ENCODE measurements around the gene SACS. TPM values are rescaled to one million over a fixed set of nuclear protein-coding genes. Genes with fewer than 3 reads are reported as not detected.

SACS gene
- total and polyA plus RNA-seq, 7 donors, result 0.60 to 32.5 (median 20.9) TPM

DNA sequence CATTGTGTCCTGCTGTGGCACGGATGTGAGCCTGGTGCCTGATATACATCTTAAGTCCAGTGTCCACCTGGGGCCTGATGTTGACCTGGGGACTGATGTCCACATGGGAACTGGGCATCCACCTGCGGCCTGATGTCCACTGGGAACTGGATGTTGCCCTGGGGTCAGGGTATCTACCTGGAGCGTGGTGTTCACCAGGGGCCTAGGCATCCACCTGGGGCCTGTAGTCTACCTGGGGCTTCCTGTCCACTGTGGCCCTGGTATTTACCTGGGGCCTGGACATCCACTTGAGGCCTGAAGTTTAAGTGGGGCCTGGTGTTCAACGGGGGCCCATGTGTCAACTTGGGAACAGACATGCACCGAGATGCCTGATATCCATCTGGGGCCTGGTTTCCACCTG lies 11.9 kb downstream of the SACS start:
- WGBS, 2 donors, result 96% methylated on average over 5 of the region's 5 CpGs

GRCh38 chr13:23418776-23419683 lies 14.5 kb downstream of the SACS start:
- 96% methylated on average over 33 of the region's 33 CpGs for WGBS, 2 donors

More for the DNA sequence above, 11.9 kb downstream of the SACS start:
- no peak for TF ChIP-seq CTCF (IDR thresholded peaks at IDR 0.05)
- TF ChIP-seq POLR2AphosphoS5 (IDR thresholded peaks at IDR 0.05), result no peak
- no peak for TF ChIP-seq EP300 (IDR thresholded peaks at IDR 0.05)
- TF ChIP-seq POLR2A (IDR thresholded peaks at IDR 0.05), result no peak
- no peak overlapping the region for H3K27ac ChIP-seq
- no peak for DNase-seq
- no peaks in the 10 kb centered on the region for H3K9me3 ChIP-seq
- H3K27me3 ChIP-seq, result no peaks in the 10 kb centered on the region
- no peaks in the 10 kb centered on the region for H3K36me3 ChIP-seq
- H3K4me3 ChIP-seq, result no peak overlapping the region
- H3K4me1 ChIP-seq, result peaks cover 0 to 14% (median 5%) of the 10 kb centered on the region in 4 donors
- intact Hi-C loops (cut with DNase I), result no loop called here

DNA sequence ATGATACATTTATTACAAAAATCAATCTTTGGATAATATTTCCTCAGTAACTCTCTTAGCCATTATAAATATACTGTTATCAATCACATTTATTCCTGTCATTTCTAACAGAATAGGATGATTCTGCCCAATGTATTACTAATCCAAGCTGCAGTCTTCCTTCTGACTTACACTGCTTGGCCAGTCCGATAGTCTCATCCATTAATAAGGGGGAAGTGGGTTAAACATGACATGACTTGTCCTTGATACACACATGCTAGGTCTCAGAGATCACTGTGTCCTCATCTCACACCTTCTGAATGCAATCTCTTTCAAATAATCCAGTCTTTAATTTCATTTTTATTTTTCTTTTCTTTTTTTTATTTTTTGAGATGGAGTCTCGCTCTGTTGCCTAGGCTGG lies 18.8 kb downstream of the SACS start:
- Histone ChIP-seq H3K27me3 (no peaks in the 10 kb centered on the region), H3K4me1 (no peaks in the 10 kb centered on the region), H3K4me3 (no peak overlapping the region), H3K36me3 (no peaks in the 10 kb centered on the region), H3K9me3 (no peaks in the 10 kb centered on the region), H3K27ac (no peak overlapping the region)
- DNase-seq, result no peak
- intact Hi-C loops (cut with DNase I), result no loop called here
- no peak for TF ChIP-seq POLR2A (IDR thresholded peaks at IDR 0.05)
- TF ChIP-seq POLR2AphosphoS5 (IDR thresholded peaks at IDR 0.05), result no peak
- no peak for TF ChIP-seq CTCF (IDR thresholded peaks at IDR 0.05)
- TF ChIP-seq EP300 (IDR thresholded peaks at IDR 0.05), result no peak
- WGBS, 2 donors, result 94 to 96% methylated on average over 2 of the region's 2 CpGs

More at GRCh38 chr13:23418776-23419683, 14.5 kb downstream of the SACS start:
- intact Hi-C loops (cut with DNase I), result no loop called here
- H3K9me3 ChIP-seq, result no peaks in the 10 kb centered on the region
- no peaks in the 10 kb centered on the region for H3K36me3 ChIP-seq
- H3K4me3 ChIP-seq, result no peak overlapping the region
- no peak for DNase-seq
- H3K27ac ChIP-seq, result no peak overlapping the region
- TF ChIP-seq EP300 (IDR thresholded peaks at IDR 0.05) (no peak), POLR2A (IDR thresholded peaks at IDR 0.05) (no peak), CTCF (IDR thresholded peaks at IDR 0.05) (no peak), POLR2AphosphoS5 (IDR thresholded peaks at IDR 0.05) (no peak)
- no peaks in the 10 kb centered on the region for H3K4me1 ChIP-seq
- H3K27me3 ChIP-seq, result no peaks in the 10 kb centered on the region

- 88 to 93% methylated on average over 11 of the region's 11 CpGs for WGBS, 2 donors
- TF ChIP-seq EP300 (IDR thresholded peaks at IDR 0.05) (no peak), POLR2AphosphoS5 (IDR thresholded peaks at IDR 0.05) (no peak), POLR2A (IDR thresholded peaks at IDR 0.05) (no peak), CTCF (IDR thresholded peaks at IDR 0.05) (no peak)
Observed at GRCh38 chr13:23411706-23412105, 21.8 kb downstream of the SACS start.

More at GRCh38 chr13:23411706-23412105, 21.8 kb downstream of the SACS start:
- no peak overlapping the region for H3K27ac ChIP-seq
- H3K36me3 ChIP-seq, result no peaks in the 10 kb centered on the region
- no peak overlapping the region for H3K4me3 ChIP-seq
- no peaks in the 10 kb centered on the region for H3K27me3 ChIP-seq
- intact Hi-C loops (cut with DNase I), result no loop called here
- H3K9me3 ChIP-seq, result no peaks in the 10 kb centered on the region
- no peak for DNase-seq
- no peaks in the 10 kb centered on the region for H3K4me1 ChIP-seq

Measured in sigmoid colon (tissue), 7 donors.